ENCODE results near the gene ALKBH4. TPM values are rescaled to one million over a fixed set of nuclear protein-coding genes. Genes with fewer than 3 reads are reported as not detected.

Gene ALKBH4
- total and polyA plus RNA-seq, 9 donors, result 6.2 to 15.5 (median 11.9) TPM

- Histone ChIP-seq H3K27me3 (no peaks in the 10 kb centered on the region), H3K36me3 (no peaks in the 10 kb centered on the region), H3K9me3 (no peaks in the 10 kb centered on the region), H3K4me1 (ENCODE audit: insufficient read depth) (no peaks in the 10 kb centered on the region), H3K27ac (no peak overlapping the region), H3K4me3 (no peak overlapping the region)
- intact Hi-C loops (cut with DNase I), result no loop called here
- TF ChIP-seq CTCF (IDR thresholded peaks at IDR 0.05) (no peak), EP300 (IDR thresholded peaks at IDR 0.05) (no peak)
- WGBS, 3 donors, result 86 to 92% (median 87%) methylated on average over 6 of the region's 6 CpGs
- no peak for DNase-seq
Observed at GRCh38 chr7:102452451-102452850, 12.2 kb downstream of the ALKBH4 start.

- Histone ChIP-seq H3K27ac (no peak overlapping the region), H3K4me3 (no peak overlapping the region), H3K4me1 (ENCODE audit: insufficient read depth) (no peaks in the 10 kb centered on the region), H3K27me3 (no peaks in the 10 kb centered on the region), H3K36me3 (no peaks in the 10 kb centered on the region), H3K9me3 (no peaks in the 10 kb centered on the region)
- intact Hi-C loops (cut with DNase I), result no loop called here
- 29 to 42% (median 40%) methylated on average over 23 of the region's 23 CpGs for WGBS, 3 donors
- TF ChIP-seq POLR2A (IDR thresholded peaks at IDR 0.05) (no peak), EP300 (IDR thresholded peaks at IDR 0.05) (no peak), CTCF (IDR thresholded peaks at IDR 0.05) (no peak)
- DNase-seq, result no peak
Observed at GRCh38 chr7:102451371-102452054, 13.2 kb downstream of the ALKBH4 start.

GRCh38 chr7:102450242-102450641, 14.4 kb downstream of the ALKBH4 start:
- Histone ChIP-seq H3K27me3 (no peaks in the 10 kb centered on the region), H3K27ac (no peak overlapping the region), H3K9me3 (no peaks in the 10 kb centered on the region), H3K36me3 (no peaks in the 10 kb centered on the region), H3K4me1 (ENCODE audit: insufficient read depth) (no peaks in the 10 kb centered on the region), H3K4me3 (no peak overlapping the region)
- intact Hi-C loops (cut with DNase I), result no loop called here
- DNase-seq, result no peak
- TF ChIP-seq CTCF (IDR thresholded peaks at IDR 0.05), result no peak
- no peak for TF ChIP-seq POLR2A (IDR thresholded peaks at IDR 0.05)
- TF ChIP-seq EP300 (IDR thresholded peaks at IDR 0.05), result no peak
- WGBS, 3 donors, result 66 to 73% (median 67%) methylated on average over 6 of the region's 6 CpGs

- Histone ChIP-seq H3K36me3 (no peaks in the 10 kb centered on the region), H3K27me3 (no peaks in the 10 kb centered on the region), H3K4me1 (ENCODE audit: insufficient read depth) (no peaks in the 10 kb centered on the region), H3K4me3 (no peak overlapping the region), H3K9me3 (no peaks in the 10 kb centered on the region), H3K27ac (no peak overlapping the region)
- no peak for DNase-seq
- intact Hi-C loops (cut with DNase I), result no loop called here
- WGBS, 3 donors, result 96 to 98% (median 96%) methylated on average over 15 of the region's 15 CpGs
- TF ChIP-seq CTCF (IDR thresholded peaks at IDR 0.05) (no peak), POLR2A (IDR thresholded peaks at IDR 0.05) (no peak)
Observed at GRCh38 chr7:102449136-102449535, 15.5 kb downstream of the ALKBH4 start.

All from ovary (tissue), 9 donors.